ENCODE measurements around the gene KRT14. TPM values are rescaled to one million over a fixed set of nuclear protein-coding genes. Genes with fewer than 3 reads are reported as not detected.
"Not testable (repeated sequence)": the region's sequence is repeated elsewhere in the genome, so short reads cannot be mapped to it uniquely, and the experiment has no call there.

KRT14 gene
- total and polyA plus RNA-seq, 2 donors (not counting 1 experiment from before 2014, with no cell fraction given): 0.94 TPM; not detected in 1

DNA sequence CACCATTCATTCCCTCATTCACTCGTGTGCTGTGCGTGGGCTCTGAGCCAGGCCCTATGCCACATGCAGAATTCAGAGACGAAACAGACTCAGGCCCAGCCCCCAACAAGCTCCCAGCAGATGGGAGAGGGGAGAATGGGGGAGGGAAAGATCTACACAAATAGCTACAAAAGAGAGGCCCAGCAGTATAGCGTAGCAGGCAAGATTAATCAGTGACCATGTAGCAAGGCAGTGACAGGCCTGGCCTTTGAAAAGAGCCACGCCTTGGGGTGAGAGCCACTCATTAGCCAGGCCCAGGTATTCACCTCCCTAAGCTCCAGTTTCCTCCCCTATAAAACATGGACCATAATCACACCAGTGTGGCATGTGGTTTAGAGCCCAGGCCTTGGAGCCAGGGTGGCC, 42.2 kb downstream of the KRT14 start:
- H3K4me3 ChIP-seq (replicated peaks in 1 of 4; ENCODE audit: control extremely low read depth in 1 of 4, insufficient read depth in 1 of 4, low read depth in 3 of 4, low read length in 4 of 4): no peak overlapping the region

DNA sequence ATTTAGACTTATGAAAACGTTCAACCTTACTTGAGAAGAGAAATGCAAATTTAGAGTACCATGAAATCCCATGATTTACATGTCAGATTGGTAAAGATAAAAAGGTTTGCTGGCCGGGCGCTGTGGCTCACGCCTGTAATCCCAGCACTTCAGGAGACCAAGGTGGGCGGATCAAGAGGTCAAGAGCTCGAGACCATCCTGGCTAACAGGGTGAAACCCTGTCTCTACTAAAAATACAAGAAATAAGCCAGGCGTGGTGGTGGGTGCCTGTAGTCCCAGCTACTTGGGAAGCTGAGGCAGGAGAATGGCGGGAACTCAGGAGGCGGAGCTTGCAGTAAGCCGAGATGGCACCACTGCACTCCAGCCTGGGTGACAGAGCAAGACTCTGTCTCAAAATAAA, 43.9 kb downstream of the KRT14 start:
- not testable (repeated sequence) for H4K20me1 ChIP-seq (ENCODE audit: control insufficient read depth, extremely low read depth, insufficient read depth, low read length); H3K4me3 ChIP-seq (replicated peaks in 1 of 4; ENCODE audit: control extremely low read depth in 1 of 4, insufficient read depth in 1 of 4, low read depth in 3 of 4, low read length in 4 of 4); H3K4me1 ChIP-seq (ENCODE audit: control insufficient read depth, extremely low read depth, insufficient read depth, low read length)

More for the DNA sequence above, 42.2 kb downstream of the KRT14 start:
- H4K20me1 ChIP-seq (ENCODE audit: control insufficient read depth, extremely low read depth, insufficient read depth, low read length): no peaks in the 10 kb centered on the region
- peaks cover 13% of the 10 kb centered on the region for H3K4me1 ChIP-seq (ENCODE audit: control insufficient read depth, extremely low read depth, insufficient read depth, low read length)
- no peak overlapping the region for H3K27ac ChIP-seq (ENCODE audit: insufficient read depth, low read length)
- no peak overlapping the region for H3K4me2 ChIP-seq (ENCODE audit: extremely low read depth, insufficient read depth, low read length)
- H3K79me2 ChIP-seq (ENCODE audit: control insufficient read depth, insufficient read depth, low read length): no peaks in the 10 kb centered on the region
- H3K9ac ChIP-seq (ENCODE audit: insufficient read depth, low read length): no peak overlapping the region
- TF ChIP-seq EZH2 (IDR thresholded peaks at IDR 0.05; ENCODE audit: low read length, missing control alignments): no peak
- TF ChIP-seq, protein P1, sequence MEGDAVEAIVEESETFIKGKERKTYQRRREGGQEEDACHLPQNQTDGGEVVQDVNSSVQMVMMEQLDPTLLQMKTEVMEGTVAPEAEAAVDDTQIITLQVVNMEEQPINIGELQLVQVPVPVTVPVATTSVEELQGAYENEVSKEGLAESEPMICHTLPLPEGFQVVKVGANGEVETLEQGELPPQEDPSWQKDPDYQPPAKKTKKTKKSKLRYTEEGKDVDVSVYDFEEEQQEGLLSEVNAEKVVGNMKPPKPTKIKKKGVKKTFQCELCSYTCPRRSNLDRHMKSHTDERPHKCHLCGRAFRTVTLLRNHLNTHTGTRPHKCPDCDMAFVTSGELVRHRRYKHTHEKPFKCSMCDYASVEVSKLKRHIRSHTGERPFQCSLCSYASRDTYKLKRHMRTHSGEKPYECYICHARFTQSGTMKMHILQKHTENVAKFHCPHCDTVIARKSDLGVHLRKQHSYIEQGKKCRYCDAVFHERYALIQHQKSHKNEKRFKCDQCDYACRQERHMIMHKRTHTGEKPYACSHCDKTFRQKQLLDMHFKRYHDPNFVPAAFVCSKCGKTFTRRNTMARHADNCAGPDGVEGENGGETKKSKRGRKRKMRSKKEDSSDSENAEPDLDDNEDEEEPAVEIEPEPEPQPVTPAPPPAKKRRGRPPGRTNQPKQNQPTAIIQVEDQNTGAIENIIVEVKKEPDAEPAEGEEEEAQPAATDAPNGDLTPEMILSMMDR (conservative IDR thresholded peaks at IDR 0.05 in 1 of 2, IDR thresholded peaks at IDR 0.05 in 1 of 2; ENCODE audit: low read depth in 1 of 2, low read length in 2 of 2): no peak
- no peaks in the 10 kb centered on the region for H3K27me3 ChIP-seq (ENCODE audit: control insufficient read depth, insufficient read depth, low read length)
- no peaks in the 10 kb centered on the region for H3K36me3 ChIP-seq (ENCODE audit: control insufficient read depth, insufficient read depth, low read length)
- no peaks in the 10 kb centered on the region for H3K9me3 ChIP-seq (ENCODE audit: control insufficient read depth, insufficient read depth, low read depth, low read length)
- no peak for DNase-seq (ENCODE audit: low read depth in 2 of 2)
- no peak overlapping the region for H2AFZ ChIP-seq (ENCODE audit: low read length)

DNA sequence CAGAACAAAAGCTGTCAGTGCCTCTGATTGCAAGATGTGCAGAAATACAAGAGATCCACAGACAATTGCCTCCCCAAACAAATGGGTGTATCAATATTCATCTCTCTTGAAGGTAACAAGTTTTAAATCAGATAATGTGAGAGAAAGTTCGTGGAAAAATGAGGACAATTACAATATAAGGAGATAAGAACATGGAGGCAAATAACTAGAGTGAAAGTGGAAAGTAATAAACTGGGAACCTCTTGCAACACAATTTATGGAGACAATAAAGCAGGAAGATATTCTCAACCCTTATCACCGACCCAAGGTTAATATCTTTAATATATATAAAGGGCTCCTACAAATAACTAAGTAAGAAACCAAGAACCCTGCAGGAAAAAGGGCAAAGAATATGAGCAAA, 44.3 kb downstream of the KRT14 start:
- H3K27ac ChIP-seq (ENCODE audit: insufficient read depth, low read length): no peak overlapping the region
- peaks cover 4% of the 10 kb centered on the region for H3K4me1 ChIP-seq (ENCODE audit: control insufficient read depth, extremely low read depth, insufficient read depth, low read length)
- DNase-seq (ENCODE audit: low read depth in 2 of 2): no peak
- no peaks in the 10 kb centered on the region for H3K79me2 ChIP-seq (ENCODE audit: control insufficient read depth, insufficient read depth, low read length)
- H3K4me3 ChIP-seq (replicated peaks in 1 of 4; ENCODE audit: control extremely low read depth in 1 of 4, insufficient read depth in 1 of 4, low read depth in 3 of 4, low read length in 4 of 4): no peak overlapping the region
- no peak overlapping the region for H3K9ac ChIP-seq (ENCODE audit: insufficient read depth, low read length)
- no peak overlapping the region for H2AFZ ChIP-seq (ENCODE audit: low read length)
- H3K4me2 ChIP-seq (ENCODE audit: extremely low read depth, insufficient read depth, low read length): no peak overlapping the region
- TF ChIP-seq, protein P1 (conservative IDR thresholded peaks at IDR 0.05 in 1 of 2, IDR thresholded peaks at IDR 0.05 in 1 of 2; ENCODE audit: low read depth in 1 of 2, low read length in 2 of 2): no peak
- H4K20me1 ChIP-seq (ENCODE audit: control insufficient read depth, extremely low read depth, insufficient read depth, low read length): no peaks in the 10 kb centered on the region
- no peaks in the 10 kb centered on the region for H3K9me3 ChIP-seq (ENCODE audit: control insufficient read depth, insufficient read depth, low read depth, low read length)
- no peaks in the 10 kb centered on the region for H3K27me3 ChIP-seq (ENCODE audit: control insufficient read depth, insufficient read depth, low read length)
- H3K36me3 ChIP-seq (ENCODE audit: control insufficient read depth, insufficient read depth, low read length): no peaks in the 10 kb centered on the region

More for the DNA sequence above, 43.9 kb downstream of the KRT14 start:
- H3K9me3 ChIP-seq (ENCODE audit: control insufficient read depth, insufficient read depth, low read depth, low read length); H3K4me2 ChIP-seq (ENCODE audit: extremely low read depth, insufficient read depth, low read length); H3K9ac ChIP-seq (ENCODE audit: insufficient read depth, low read length); H3K79me2 ChIP-seq (ENCODE audit: control insufficient read depth, insufficient read depth, low read length); DNase-seq (ENCODE audit: low read depth in 2 of 2); H3K27ac ChIP-seq (ENCODE audit: insufficient read depth, low read length); H3K27me3 ChIP-seq (ENCODE audit: control insufficient read depth, insufficient read depth, low read length); H3K36me3 ChIP-seq (ENCODE audit: control insufficient read depth, insufficient read depth, low read length); H2AFZ ChIP-seq (ENCODE audit: low read length): not testable (repeated sequence)

Measured in fibroblast of lung (primary cell).